GM18507 (cell line): ENCODE results near the gene CD164L2.
A peak's percentile ranks its signal among the peaks of the same experiment; 100 is the strongest.
"Not testable (repeated sequence)": the region's sequence is repeated elsewhere in the genome, so short reads cannot be mapped to it uniquely, and the experiment has no call there.

Experiments used
- DNase-seq: peaks from one replicate; pipeline ENCODE4 v3.0.0; 2011; ENCODE audit warnings: low read depth; ENCODE audit not compliant: insufficient read length; ENCODE audit errors: extremely low spot score
- FAIRE-seq: peaks from 2 replicates; lab custom pipeline; 2011; peaks lifted over from hg19 to GRCh38; lab: Jason Lieb, UNC

The CD164L2 gene

GRCh38 chr1:27406362-27406680 is 23.2 kb upstream of the CD164L2 start:
- no peak for FAIRE-seq
- DNase-seq: no peak

GRCh38 chr1:27405598-27406361 is 22.6 kb upstream of the CD164L2 start:
- FAIRE-seq, DNase-seq: not testable (repeated sequence)

- no peak for FAIRE-seq
- DNase-seq: no peak
These were observed 21.9 kb upstream of the CD164L2 start for GRCh38 chr1:27405074-27405473.

GRCh38 chr1:27403931-27404330 is 20.8 kb upstream of the CD164L2 start:
- DNase-seq (no peak), FAIRE-seq (no peak)

- FAIRE-seq (peak; percentile 61), DNase-seq (peak; percentile 28)
These were observed 20.1 kb upstream of the CD164L2 start for GRCh38 chr1:27403065-27403726.

GRCh38 chr1:27402349-27402754 is 19.2 kb upstream of the CD164L2 start:
- FAIRE-seq (no peak), DNase-seq (no peak)

- FAIRE-seq (no peak), DNase-seq (no peak)
These were observed 17.8 kb upstream of the CD164L2 start for GRCh38 chr1:27400963-27401341.

- FAIRE-seq (no peak), DNase-seq (no peak)
These were observed 17.2 kb upstream of the CD164L2 start for GRCh38 chr1:27400082-27400962.

- DNase-seq: no peak
- no peak for FAIRE-seq
These were observed 16.3 kb upstream of the CD164L2 start for GRCh38 chr1:27399251-27400025.

- no peak for FAIRE-seq
- no peak for DNase-seq
These were observed 15.4 kb upstream of the CD164L2 start for GRCh38 chr1:27398405-27399149.

- DNase-seq: no peak
- FAIRE-seq: no peak
These were observed 14.6 kb upstream of the CD164L2 start for GRCh38 chr1:27397749-27398148.

GRCh38 chr1:27397110-27397509 is 14.0 kb upstream of the CD164L2 start:
- DNase-seq: no peak
- FAIRE-seq: no peak

- FAIRE-seq (peak; percentile 78), DNase-seq (peak; percentile 73)
These were observed 12.5 kb upstream of the CD164L2 start for GRCh38 chr1:27395441-27396195.

- FAIRE-seq (no peak), DNase-seq (no peak)
These were observed 11.8 kb upstream of the CD164L2 start for GRCh38 chr1:27394925-27395324.

- DNase-seq (no peak), FAIRE-seq (no peak)
These were observed 11.1 kb upstream of the CD164L2 start for GRCh38 chr1:27394282-27394658.

- FAIRE-seq (no peak), DNase-seq (no peak)
These were observed 10.6 kb upstream of the CD164L2 start for GRCh38 chr1:27393641-27394281.

GRCh38 chr1:27392778-27393635 is 9.9 kb upstream of the CD164L2 start:
- FAIRE-seq: no peak
- DNase-seq: no peak
